NCI-H345 treated with DMSO at 0.1 percent for 48 hours (cell line): Measurements from ENCODE around the gene MAP2K5.

Experiments used
- DNase-seq: peaks from one replicate; lab custom pipeline; 2025; ENCODE audit not compliant: unreplicated experiment; lab: John Stamatoyannopoulos, UW

Gene MAP2K5

GRCh38 chr15:67852418-67852817 lies 309.9 kb downstream of the MAP2K5 start:
- DNase-seq, result no peak

GRCh38 chr15:67853454-67853853 lies 311.0 kb downstream of the MAP2K5 start:
- DNase-seq, result no peak

GRCh38 chr15:67854358-67854757 lies 311.9 kb downstream of the MAP2K5 start:
- no peak for DNase-seq

- DNase-seq, result no peak
Measured at GRCh38 chr15:67855842-67856241, 313.3 kb downstream of the MAP2K5 start.
